B cell (primary cell): ENCODE data around the gene ARPP21. TPM values are rescaled to one million over a fixed set of nuclear protein-coding genes. Genes with fewer than 3 reads are reported as not detected.

Source experiments
- ATAC-seq: fragments of 200-7000 bp; cut with Tn5 transposase; one replicate; pipeline ENCODE4 v1.10.0; 2021; ENCODE audit warnings: low read depth, mild to moderate bottlenecking, moderate number of reproducible peaks, moderate library complexity
- CTCF ChIA-PET: fragments of 350-600 bp; sonication (Branson Sonifier 250); formaldehyde crosslinking; loops from one replicate; lab custom pipeline; 2021; ENCODE audit warnings: antibody characterized with exemption, inconsistent platforms; lab: Charles Lee
- POLR2A ChIA-PET: fragments of 350-600 bp; sonication (Branson Sonifier 250); formaldehyde crosslinking; loops from one replicate; lab custom pipeline; 2021; ENCODE audit warnings: antibody characterized with exemption; lab: Charles Lee
- DNase-seq: peaks from one replicate; pipeline ENCODE4 v3.0.0; 2013
- H2AFZ ChIP-seq: 2 replicates; pipeline ENCODE4 v1.6.1; 2012; ENCODE audit warnings: mild to moderate bottlenecking, low read depth, low read length; ENCODE audit not compliant: insufficient read depth, poor library complexity, severe bottlenecking
- H3K27ac ChIP-seq, 2 donors: 1 replicate in 1 of 2; 2 replicates in 1 of 2; pipeline ENCODE4 v1.5.1; 2012 to 2013; ENCODE audit warnings: low read length in 2 of 2, mild to moderate bottlenecking in 2 of 2, moderate library complexity in 1 of 2
- H3K27me3 ChIP-seq, 4 experiments: fragments of 200-600 bp in 1 of 4; sonication (generic) in 1 of 4; replicated peaks in 1 of 4; 1 replicate in 2 of 4; 2 replicates in 2 of 4; pipeline versions ENCODE4 v1.6.1 to v1.7.0; 2013 to 2016; ENCODE audit warnings: low read length in 3 of 4, mild to moderate bottlenecking in 2 of 4, mixed read lengths in 1 of 4, moderate library complexity in 1 of 4; ENCODE audit not compliant: insufficient read depth in 4 of 4, control insufficient read depth in 3 of 4; ENCODE audit errors: control extremely low read depth in 1 of 4
- H3K36me3 ChIP-seq, 2 experiments: replicated peaks in 1 of 2; 1 replicate in 1 of 2; 2 replicates in 1 of 2; pipeline versions ENCODE4 v1.6.1 to v1.7.1; 2013; ENCODE audit warnings: low read length in 1 of 2; ENCODE audit not compliant: insufficient read depth in 2 of 2, control insufficient read depth in 1 of 2; ENCODE audit errors: control extremely low read depth in 1 of 2, extremely low read depth in 1 of 2
- H3K4me1 ChIP-seq, 2 donors: fragments of 200-600 bp in 1 of 2; sonication (generic) in 1 of 2; 1 replicate in 1 of 2; 2 replicates in 1 of 2; pipeline versions ENCODE4 v1.5.1 to v1.6.1; 2013 to 2017; ENCODE audit warnings: low read length in 2 of 2; ENCODE audit not compliant: control insufficient read depth in 2 of 2, insufficient read depth in 2 of 2
- H3K4me2 ChIP-seq: replicated peaks from 2 replicates; pipeline ENCODE3; 2012; ENCODE audit warnings: mild to moderate bottlenecking, low read depth, low read length; ENCODE audit not compliant: poor library complexity, severe bottlenecking
- H3K4me3 ChIP-seq, 5 experiments: fragments of 200-600 bp in 1 of 5; sonication (generic) in 1 of 5; 1 replicate in 3 of 5; 2 replicates in 2 of 5; pipeline versions ENCODE4 v1.5.1 to v1.7.0; 2011 to 2016; ENCODE audit warnings: low read length in 4 of 5, mild to moderate bottlenecking in 4 of 5, low read depth in 2 of 5, control low read depth in 1 of 5, moderate library complexity in 1 of 5; ENCODE audit not compliant: insufficient read depth in 1 of 5; ENCODE audit errors: control extremely low read depth in 1 of 5, extremely low read depth in 1 of 5
- H3K79me2 ChIP-seq: fragments of 200-600 bp; sonication (generic); one replicate; pipeline ENCODE4 v1.6.0; 2016; ENCODE audit warnings: low read length; ENCODE audit not compliant: control insufficient read depth, insufficient read depth
- H3K9ac ChIP-seq: fragments of 200-600 bp; sonication (generic); 2 replicates; pipeline ENCODE4 v1.6.1; 2017; ENCODE audit warnings: mild to moderate bottlenecking, low read length, moderate library complexity
- H3K9me3 ChIP-seq, 3 donors: one replicate each; pipeline versions ENCODE4 v1.6.1 to v1.7.1; 2013; ENCODE audit warnings: low read length in 2 of 3; ENCODE audit not compliant: control insufficient read depth in 2 of 3, insufficient read depth in 1 of 3; ENCODE audit errors: control extremely low read depth in 1 of 3
- H4K20me1 ChIP-seq: 2 replicates; pipeline ENCODE4 v1.6.0; 2012; ENCODE audit warnings: mild to moderate bottlenecking, low read length; ENCODE audit not compliant: insufficient read depth, control insufficient read depth, poor library complexity, severe bottlenecking
- H3K27ac Mint-ChIP-seq: one replicate; pipeline ENCODE4 v1.8.0; 2021; ENCODE audit warnings: mixed read lengths
- H3K27me3 Mint-ChIP-seq: one replicate; pipeline ENCODE4 v1.8.0; 2021; ENCODE audit warnings: mixed read lengths
- H3K4me1 Mint-ChIP-seq: one replicate; pipeline ENCODE4 v1.8.0; 2021; ENCODE audit warnings: mixed read lengths
- H3K4me3 Mint-ChIP-seq: one replicate; pipeline ENCODE4 v1.8.0; 2021; ENCODE audit warnings: mixed read lengths
- H3K9me3 Mint-ChIP-seq: one replicate; pipeline ENCODE4 v1.8.0; 2022; ENCODE audit warnings: mixed read lengths; ENCODE audit not compliant: insufficient read depth
- CTCF ChIP-seq: fragments of 200-600 bp; IDR thresholded peaks from one replicate; pipeline ENCODE4 v1.8.0; 2022; ENCODE audit warnings: antibody characterized with exemption, mild to moderate bottlenecking
- EZH2 ChIP-seq: IDR thresholded peaks from 2 replicates; pipeline ENCODE4 v1.6.1; 2012; ENCODE audit warnings: borderline replicate concordance, low read depth, mild to moderate bottlenecking, moderate library complexity, low read length; ENCODE audit not compliant: insufficient read depth, poor library complexity, severe bottlenecking
- WGBS: methylation state at CpG from one replicate; pipeline ENCODE4 v1.1.5; 2013; ENCODE audit warnings: missing lambda C conversion rate; ENCODE audit not compliant: insufficient coverage; 5-methylcytosine and 5-hydroxymethylcytosine counted together
- intact Hi-C: fragments of 100-400 bp; cut with micrococcal nuclease; formaldehyde crosslinking; loops from one replicate; pipeline ENCODE4 v1.10.0; 2022
- polyA plus RNA-seq: library from polyadenylated mRNA; depleted of rRNA; stranded (reverse); fragments of >200 nt; gene quantifications from 2 replicates; pipeline ENCODE4 v1.2.3, GENCODE V29; 2012
- small RNA-seq: library from RNA; depleted of rRNA; stranded (forward); fragments of <200 nt; gene quantifications from one replicate; pipeline ENCODE3, GENCODE V24; 2012; ENCODE audit warnings: low replicate concordance, low read depth; ENCODE audit not compliant: insufficient read length
- total RNA-seq, 2 donors: library from RNA; stranded (reverse); fragments of 120-200 nt in 1 of 2; gene quantifications; 1 replicate in 1 of 2; 2 replicates in 1 of 2; pipeline versions ENCODE4 v1.2.3 to v1.2.4, GENCODE V29; 2013 to 2022

ARPP21 gene
- total and polyA plus RNA-seq, 2 donors (not counting 1 experiment from before 2014, with no cell fraction given), result 0.10 TPM; not detected in 1

GRCh38 chr3:35817216-35817615 lies 177.9 kb downstream of the ARPP21 start:
- no peaks in the 10 kb centered on the region for H3K27me3 ChIP-seq
- intact Hi-C loops, result no loop called here
- POLR2A ChIA-PET, result no interaction called here

GRCh38 chr3:35832140-35832571 lies 192.8 kb downstream of the ARPP21 start:
- H3K4me3 ChIP-seq, result no peak overlapping the region
- ChIA-PET CTCF (no interaction called here), POLR2A (no interaction called here)
- ATAC-seq (no peak), DNase-seq (no peak)
- H3K4me2 ChIP-seq, result no peak overlapping the region
- H3K9me3 ChIP-seq, result peaks cover 0 to 3% (median 0%) of the 10 kb centered on the region in 3 donors
- no peak overlapping the region for H3K27ac Mint-ChIP-seq
- peaks cover 6% of the 10 kb centered on the region for H3K27me3 Mint-ChIP-seq
- H3K4me3 Mint-ChIP-seq, result no peak overlapping the region
- H3K27me3 ChIP-seq, result peaks cover 0 to 3% (median 0%) of the 10 kb centered on the region in 4 experiments
- H3K79me2 ChIP-seq, result no peaks in the 10 kb centered on the region
- 96% methylated on average over 5 of the region's 5 CpGs for WGBS
- H4K20me1 ChIP-seq, result no peaks in the 10 kb centered on the region
- H3K27ac ChIP-seq, result no peak overlapping the region
- H3K4me1 Mint-ChIP-seq, result no peaks in the 10 kb centered on the region
- no peak for TF ChIP-seq CTCF
- TF ChIP-seq EZH2, result no peak
- H3K4me1 ChIP-seq, result no peaks in the 10 kb centered on the region
- H3K9ac ChIP-seq, result no peak overlapping the region
- H3K36me3 ChIP-seq, result no peaks in the 10 kb centered on the region
- H2AFZ ChIP-seq, result no peak overlapping the region
- H3K9me3 Mint-ChIP-seq, result no peaks in the 10 kb centered on the region
- intact Hi-C loops, result no loop called here

More at GRCh38 chr3:35817216-35817615, 177.9 kb downstream of the ARPP21 start:
- Histone ChIP-seq H3K27ac (no peak overlapping the region), H3K36me3 (no peaks in the 10 kb centered on the region), H3K79me2 (no peaks in the 10 kb centered on the region), H3K4me3 (no peak overlapping the region), H3K9ac (no peak overlapping the region), H2AFZ (no peak overlapping the region), H3K9me3 (no peaks in the 10 kb centered on the region), H3K4me1 (no peaks in the 10 kb centered on the region), H4K20me1 (no peaks in the 10 kb centered on the region), H3K4me2 (no peak overlapping the region)
- Mint-ChIP-seq H3K9me3 (peaks cover 3% of the 10 kb centered on the region), H3K4me3 (no peak overlapping the region), H3K27ac (no peak overlapping the region), H3K27me3 (no peaks in the 10 kb centered on the region), H3K4me1 (no peaks in the 10 kb centered on the region)
- DNase-seq, result no peak
- WGBS, result 98% methylated on average over 4 of the region's 4 CpGs
- no peak for ATAC-seq
- no peak for TF ChIP-seq CTCF
- no peak for TF ChIP-seq EZH2
- CTCF ChIA-PET, result no interaction called here

Small RNA genes lying within 50 kb of the gene (small RNA-seq; reads per million reads assigned to genes)
- gene MIR128-2, result not detected
